ENCODE results near the gene NOC4L.

NOC4L gene

DNA sequence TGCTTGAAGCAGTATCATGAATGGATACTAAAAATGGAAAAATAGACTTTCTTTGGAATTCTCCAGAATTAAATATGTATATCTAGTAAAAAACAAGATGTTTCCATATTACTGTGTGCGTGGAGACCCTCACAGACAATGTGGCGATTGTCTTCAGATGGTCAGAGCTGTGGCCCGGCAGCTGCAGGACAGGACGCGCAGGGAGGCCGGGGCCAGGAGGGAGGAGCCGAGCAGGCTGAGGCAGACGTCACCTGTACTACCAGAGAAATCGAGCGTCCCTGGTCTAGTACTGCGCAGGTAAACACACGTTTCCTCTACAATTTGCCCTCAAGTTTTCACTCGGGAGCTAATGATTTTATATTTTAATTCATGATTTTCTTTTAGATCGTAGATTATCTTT lies 23.0 kb upstream of the NOC4L start:
- H3K4me3 ChIP-seq (ENCODE audit: low read depth, low read length) = no peak overlapping the region
- in situ Hi-C loops (cut with HindIII; ENCODE audit: low sequenced_read_pairs) = no loop called here
- DNase-seq (ENCODE audit: low read depth) = no peak
- TF ChIP-seq, protein P1, sequence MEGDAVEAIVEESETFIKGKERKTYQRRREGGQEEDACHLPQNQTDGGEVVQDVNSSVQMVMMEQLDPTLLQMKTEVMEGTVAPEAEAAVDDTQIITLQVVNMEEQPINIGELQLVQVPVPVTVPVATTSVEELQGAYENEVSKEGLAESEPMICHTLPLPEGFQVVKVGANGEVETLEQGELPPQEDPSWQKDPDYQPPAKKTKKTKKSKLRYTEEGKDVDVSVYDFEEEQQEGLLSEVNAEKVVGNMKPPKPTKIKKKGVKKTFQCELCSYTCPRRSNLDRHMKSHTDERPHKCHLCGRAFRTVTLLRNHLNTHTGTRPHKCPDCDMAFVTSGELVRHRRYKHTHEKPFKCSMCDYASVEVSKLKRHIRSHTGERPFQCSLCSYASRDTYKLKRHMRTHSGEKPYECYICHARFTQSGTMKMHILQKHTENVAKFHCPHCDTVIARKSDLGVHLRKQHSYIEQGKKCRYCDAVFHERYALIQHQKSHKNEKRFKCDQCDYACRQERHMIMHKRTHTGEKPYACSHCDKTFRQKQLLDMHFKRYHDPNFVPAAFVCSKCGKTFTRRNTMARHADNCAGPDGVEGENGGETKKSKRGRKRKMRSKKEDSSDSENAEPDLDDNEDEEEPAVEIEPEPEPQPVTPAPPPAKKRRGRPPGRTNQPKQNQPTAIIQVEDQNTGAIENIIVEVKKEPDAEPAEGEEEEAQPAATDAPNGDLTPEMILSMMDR (IDR thresholded peaks at IDR 0.05; ENCODE audit: low read depth, low read length, missing control alignments) = no peak

DNA sequence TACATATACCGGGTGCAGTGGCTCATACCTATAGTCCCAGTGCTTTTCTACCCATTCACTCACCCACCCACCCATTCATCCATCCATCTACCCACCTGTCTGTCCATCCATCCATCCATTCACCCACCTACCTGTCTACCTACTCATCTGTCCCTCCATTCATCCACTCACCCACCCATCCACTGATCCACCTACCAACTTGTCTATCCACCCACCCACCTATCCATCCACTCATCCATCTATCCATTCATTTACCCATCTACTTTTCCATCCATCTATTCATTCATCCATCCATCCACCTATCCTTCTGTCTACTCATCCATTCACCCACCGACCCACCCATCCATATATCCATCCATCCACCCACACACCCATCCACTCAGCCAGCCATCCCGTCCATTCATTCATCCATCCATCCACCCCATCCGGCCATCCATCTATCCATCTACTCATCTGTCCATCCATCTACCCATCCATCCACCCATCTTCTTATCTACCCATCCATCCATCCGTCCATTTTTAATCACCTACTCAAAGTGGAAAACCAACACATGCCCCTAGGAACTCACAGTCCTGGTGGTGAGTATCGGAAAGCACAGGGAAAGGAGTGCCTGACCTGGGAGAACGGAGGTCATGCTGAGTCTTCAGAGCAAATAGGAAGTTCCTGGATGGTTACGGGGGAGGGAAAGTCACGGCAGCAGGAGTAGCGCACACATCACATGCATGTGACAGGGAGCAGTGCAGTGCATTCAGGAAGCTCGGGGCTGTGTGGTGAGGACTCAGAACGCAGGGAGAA lies 20.1 kb upstream of the NOC4L start:
- TF ChIP-seq, protein P1 (IDR thresholded peaks at IDR 0.05; ENCODE audit: low read depth, low read length, missing control alignments) = no peak
- in situ Hi-C loops (cut with HindIII; ENCODE audit: low sequenced_read_pairs) = no loop called here
- DNase-seq (ENCODE audit: low read depth) = no peak
- H3K4me3 ChIP-seq (ENCODE audit: low read depth, low read length) = no peak overlapping the region

DNA sequence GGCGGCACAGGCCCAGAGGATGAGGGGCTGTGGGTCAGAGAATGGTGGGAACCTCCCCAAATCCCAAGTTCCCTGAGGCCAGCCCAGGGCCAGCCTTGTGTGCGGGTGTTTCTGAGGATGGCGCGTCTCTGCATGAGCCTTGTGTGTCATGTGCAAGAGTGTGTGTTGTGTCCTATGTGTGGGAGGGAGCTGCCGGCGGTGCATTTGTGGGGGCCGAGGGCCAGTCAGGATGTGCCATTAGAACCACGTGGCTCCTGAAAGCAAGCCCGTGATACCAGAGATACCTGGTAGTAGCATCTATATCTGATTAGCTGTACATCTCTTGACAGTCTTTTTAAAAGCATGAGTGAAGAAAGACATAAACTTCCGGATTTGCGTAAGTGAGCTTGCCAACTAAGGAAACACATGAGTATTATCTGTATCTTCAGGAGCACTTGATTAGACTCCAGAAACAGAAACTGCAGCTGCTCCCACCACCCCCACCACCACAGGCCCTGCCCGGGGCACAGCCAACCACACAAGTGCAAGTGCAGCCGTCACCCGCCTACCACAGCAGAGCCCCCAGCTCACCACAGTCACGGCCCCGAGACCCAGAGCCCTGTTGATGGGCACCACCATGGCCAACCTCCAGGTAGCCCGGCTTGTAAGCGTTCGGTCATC lies 19.4 kb upstream of the NOC4L start:
- TF ChIP-seq, protein P1 (IDR thresholded peaks at IDR 0.05; ENCODE audit: low read depth, low read length, missing control alignments) = no peak
- DNase-seq (ENCODE audit: low read depth) = no peak
- no peak overlapping the region for H3K4me3 ChIP-seq (ENCODE audit: low read depth, low read length)
- in situ Hi-C loops (cut with HindIII; ENCODE audit: low sequenced_read_pairs) = no loop called here

DNA sequence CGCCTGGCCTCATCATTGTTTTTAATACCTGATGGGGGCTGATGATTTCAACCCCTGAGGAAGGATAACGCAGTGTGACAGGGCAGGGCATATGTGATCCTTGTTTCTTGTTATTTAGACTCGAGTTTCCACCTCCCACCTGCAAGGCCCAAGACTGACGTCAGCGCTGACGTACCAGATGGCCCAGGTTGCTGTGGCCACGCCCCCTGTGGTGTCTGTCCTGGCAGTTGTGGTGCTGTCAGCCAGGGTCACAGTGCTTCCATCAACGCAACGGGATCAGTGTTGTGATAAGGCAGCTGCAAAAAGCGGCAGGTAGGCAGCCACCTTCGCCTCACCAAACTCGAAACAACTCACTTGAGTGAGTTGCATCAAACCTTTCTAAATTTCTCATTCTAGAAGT lies 18.5 kb upstream of the NOC4L start:
- no peak overlapping the region for H3K4me3 ChIP-seq (ENCODE audit: low read depth, low read length)
- no peak for DNase-seq (ENCODE audit: low read depth)
- in situ Hi-C loops (cut with HindIII; ENCODE audit: low sequenced_read_pairs) = no loop called here
- TF ChIP-seq, protein P1 (IDR thresholded peaks at IDR 0.05; ENCODE audit: low read depth, low read length, missing control alignments) = no peak

DNA sequence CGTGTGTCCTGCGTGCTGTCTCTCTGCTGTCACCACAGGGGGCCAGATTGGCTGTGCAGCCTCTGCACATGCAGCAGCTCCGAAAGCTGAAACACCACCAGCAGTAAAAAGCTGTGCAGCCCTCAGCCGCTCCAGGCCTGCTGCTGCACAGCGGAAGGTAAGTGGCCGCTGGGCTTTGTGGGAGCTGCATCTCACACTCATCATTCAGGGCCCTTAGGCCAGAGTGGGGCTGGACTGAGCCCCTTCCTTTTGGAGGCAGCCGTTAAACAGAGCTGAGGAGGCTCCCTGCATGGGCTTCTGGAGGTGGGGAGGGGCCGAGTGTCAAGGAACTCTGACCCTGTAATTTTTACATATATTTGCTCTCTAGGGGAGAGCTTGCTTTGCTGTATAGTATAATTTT lies 17.2 kb upstream of the NOC4L start:
- TF ChIP-seq, protein P1 (IDR thresholded peaks at IDR 0.05; ENCODE audit: low read depth, low read length, missing control alignments) = no peak
- DNase-seq (ENCODE audit: low read depth) = no peak
- in situ Hi-C loops (cut with HindIII; ENCODE audit: low sequenced_read_pairs) = no loop called here
- no peak overlapping the region for H3K4me3 ChIP-seq (ENCODE audit: low read depth, low read length)

DNA sequence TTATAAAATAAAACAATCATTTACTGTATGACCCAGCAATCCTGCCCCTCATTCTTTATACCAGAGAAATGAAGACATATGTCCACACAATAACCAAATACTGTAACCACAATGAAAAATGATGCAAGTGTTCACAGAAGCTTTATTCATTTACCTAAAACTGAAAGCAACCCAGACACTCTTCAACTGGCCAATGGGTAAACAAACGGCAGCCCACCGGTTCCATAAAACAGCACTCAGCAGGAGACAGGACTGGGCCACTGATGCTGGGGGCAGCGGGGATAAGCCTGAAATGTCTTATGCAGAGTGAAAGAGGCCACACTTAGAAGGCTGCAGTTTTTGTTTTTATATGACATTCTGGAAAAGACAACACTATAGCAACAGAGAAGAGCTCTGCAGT lies 15.2 kb upstream of the NOC4L start:
- in situ Hi-C loops (cut with HindIII; ENCODE audit: low sequenced_read_pairs) = no loop called here
- no peak overlapping the region for H3K4me3 ChIP-seq (ENCODE audit: low read depth, low read length)
- TF ChIP-seq, protein P1 (IDR thresholded peaks at IDR 0.05; ENCODE audit: low read depth, low read length, missing control alignments) = no peak
- no peak for DNase-seq (ENCODE audit: low read depth)

Data from astrocyte of the cerebellum (primary cell).